ENCODE results near the gene PPP1R2C. TPM values are rescaled to one million over a fixed set of nuclear protein-coding genes. Genes with fewer than 3 reads are reported as not detected.

PPP1R2C gene
- polyA plus RNA-seq, 1 donor (not counting 4 experiments of a cell fraction or from before 2014, with no cell fraction given) = not detected

- dilution Hi-C loops (cut with MboI; ENCODE audit: extremely low pct_ligation_motif_present, low sequenced_read_pairs) = no loop called here
- Histone ChIP-seq H3K4me1 (ENCODE audit: control insufficient read depth, extremely low read depth, insufficient read depth, low read length) (peaks cover 12% of the 10 kb centered on the region), H3K9me1 (ENCODE audit: control insufficient read depth, extremely low read depth, insufficient read depth, low read length) (no peaks in the 10 kb centered on the region), H4K20me1 (ENCODE audit: control insufficient read depth, extremely low read depth, insufficient read depth, low read length) (no peaks in the 10 kb centered on the region), H3K27me3 (ENCODE audit: control insufficient read depth, extremely low read depth, insufficient read depth, low read length) (no peaks in the 10 kb centered on the region), H2AFZ (ENCODE audit: control insufficient read depth, low read length) (no peak overlapping the region), H3K9me3 (ENCODE audit: control insufficient read depth, low read depth, low read length) (no peaks in the 10 kb centered on the region), H3K36me3 (ENCODE audit: control insufficient read depth in 2 of 2, extremely low read depth in 1 of 2, insufficient read depth in 2 of 2, low read length in 2 of 2) (no peaks in the 10 kb centered on the region), H3K79me2 (ENCODE audit: control insufficient read depth, insufficient read depth, low read length) (no peaks in the 10 kb centered on the region), H3K27ac (ENCODE audit: control insufficient read depth, insufficient read depth, low read length) (no peak overlapping the region), H3K4me2 (ENCODE audit: control insufficient read depth, extremely low read depth, insufficient read depth, low read depth, low read length) (no peak overlapping the region), H3K9ac (ENCODE audit: control insufficient read depth, extremely low read depth, insufficient read depth, low read length) (no peak overlapping the region), H3K4me3 (ENCODE audit: control insufficient read depth in 2 of 3, extremely low read depth in 1 of 3, insufficient read depth in 2 of 3, low read depth in 1 of 3, low read length in 3 of 3) (no peak overlapping the region)
- TF ChIP-seq CTCF (optimal IDR thresholded peaks at IDR 0.05 in 1 of 3, IDR thresholded peaks at IDR 0.05 in 1 of 3, conservative IDR thresholded peaks at IDR 0.05 in 1 of 3; ENCODE audit: extremely low read depth in 1 of 3, insufficient read depth in 2 of 3, low read length in 3 of 3) = no peak
- no peak for TF ChIP-seq EZH2 (IDR thresholded peaks at IDR 0.05; ENCODE audit: low read length)
- DNase-seq (ENCODE audit: low read depth, low spot score) = no peak
- FAIRE-seq = no peak
These were observed 26.4 kb downstream of the PPP1R2C start for GRCh38 chrX:42751573-42751972.

DNA sequence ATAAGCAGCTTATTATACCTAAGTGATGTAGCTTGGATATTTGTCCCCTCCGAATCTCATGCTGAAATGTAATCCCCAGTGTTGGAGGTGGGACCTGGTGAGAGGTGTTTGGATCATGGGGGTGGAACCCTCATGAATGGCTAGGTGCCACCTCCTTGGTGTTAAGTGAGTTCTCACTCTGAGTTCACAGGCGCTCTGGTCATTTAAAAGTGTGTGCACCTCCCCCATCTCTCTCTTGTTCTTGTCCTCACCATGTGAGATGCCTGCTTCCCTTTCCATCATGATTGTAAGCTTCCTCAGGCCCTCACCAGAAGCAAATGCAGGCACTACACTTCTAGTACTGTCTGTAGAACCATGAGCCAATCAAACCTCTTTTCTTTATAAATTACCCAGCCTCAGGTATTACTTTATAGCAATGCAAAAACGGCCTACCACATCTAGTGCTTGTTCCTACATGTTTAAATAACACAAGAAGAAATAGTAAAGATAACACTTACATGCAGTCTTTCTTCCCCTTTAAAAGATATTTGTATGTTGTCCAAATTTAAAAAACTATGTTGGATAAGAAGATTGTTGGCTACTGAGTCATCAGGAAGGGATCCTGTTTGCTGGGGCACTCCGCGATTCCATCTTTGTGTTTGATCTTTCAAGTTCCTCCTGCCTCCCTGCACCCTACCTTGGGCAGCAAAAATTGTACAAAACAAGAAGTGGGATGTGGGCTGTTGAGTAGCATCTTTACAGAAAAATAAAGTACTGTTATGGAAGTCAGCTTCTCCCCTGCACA lies 29.7 kb downstream of the PPP1R2C start:
- H3K4me2 ChIP-seq (ENCODE audit: control insufficient read depth, extremely low read depth, insufficient read depth, low read depth, low read length) = peak overlapping the region; percentile 34

More for the DNA sequence above, 29.7 kb downstream of the PPP1R2C start:
- dilution Hi-C loops (cut with MboI; ENCODE audit: extremely low pct_ligation_motif_present, low sequenced_read_pairs) = no loop called here
- H3K27me3 ChIP-seq (ENCODE audit: control insufficient read depth, extremely low read depth, insufficient read depth, low read length) = no peaks in the 10 kb centered on the region
- TF ChIP-seq EZH2 (IDR thresholded peaks at IDR 0.05; ENCODE audit: low read length) (no peak), CTCF (optimal IDR thresholded peaks at IDR 0.05 in 1 of 3, IDR thresholded peaks at IDR 0.05 in 1 of 3, conservative IDR thresholded peaks at IDR 0.05 in 1 of 3; ENCODE audit: extremely low read depth in 1 of 3, insufficient read depth in 2 of 3, low read length in 3 of 3) (no peak)
- peak; percentile 9 for FAIRE-seq
- no peak overlapping the region for H3K4me3 ChIP-seq (ENCODE audit: control insufficient read depth in 2 of 3, extremely low read depth in 1 of 3, insufficient read depth in 2 of 3, low read depth in 1 of 3, low read length in 3 of 3)
- H3K4me1 ChIP-seq (ENCODE audit: control insufficient read depth, extremely low read depth, insufficient read depth, low read length) = peaks cover 5% of the 10 kb centered on the region
- H3K27ac ChIP-seq (ENCODE audit: control insufficient read depth, insufficient read depth, low read length) = no peak overlapping the region
- H3K79me2 ChIP-seq (ENCODE audit: control insufficient read depth, insufficient read depth, low read length) = no peaks in the 10 kb centered on the region
- no peaks in the 10 kb centered on the region for H3K9me1 ChIP-seq (ENCODE audit: control insufficient read depth, extremely low read depth, insufficient read depth, low read length)
- H3K9me3 ChIP-seq (ENCODE audit: control insufficient read depth, low read depth, low read length) = no peaks in the 10 kb centered on the region
- no peaks in the 10 kb centered on the region for H4K20me1 ChIP-seq (ENCODE audit: control insufficient read depth, extremely low read depth, insufficient read depth, low read length)
- DNase-seq (ENCODE audit: low read depth, low spot score) = no peak
- peak overlapping the region; percentile 70 for H2AFZ ChIP-seq (ENCODE audit: control insufficient read depth, low read length)
- H3K9ac ChIP-seq (ENCODE audit: control insufficient read depth, extremely low read depth, insufficient read depth, low read length) = no peak overlapping the region
- H3K36me3 ChIP-seq (ENCODE audit: control insufficient read depth in 2 of 2, extremely low read depth in 1 of 2, insufficient read depth in 2 of 2, low read length in 2 of 2) = no peaks in the 10 kb centered on the region

Data from keratinocyte (primary cell).